22Rv1 (cell line): ENCODE measurements around the gene PARP14.
"Not testable (repeated sequence)": the region's sequence is repeated elsewhere in the genome, so short reads cannot be mapped to it uniquely, and the experiment has no call there.

Experiments used
- H3K27ac ChIP-seq: fragments of 450-650 bp; 2 replicates; pipeline ENCODE4 v1.5.1; 2017
- ZFX ChIP-seq: fragments of 450-650 bp; IDR thresholded peaks from 2 replicates; pipeline ENCODE4 v1.6.1; 2017; ENCODE audit warnings: antibody characterized with exemption, borderline replicate concordance
- TF ChIP-seq, protein P1 (sequence below): fragments of 450-650 bp; IDR thresholded peaks from 2 replicates; pipeline ENCODE4 v1.5.1; 2017; ENCODE audit warnings: mild to moderate bottlenecking

Gene PARP14

GRCh38 chr3:122646146-122646988 is 34.3 kb upstream of the PARP14 start:
- no peak overlapping the region for H3K27ac ChIP-seq

GRCh38 chr3:122651233-122651907 is 29.3 kb upstream of the PARP14 start:
- H3K27ac ChIP-seq: peak overlapping the region; percentile 94

More at GRCh38 chr3:122646146-122646988, 34.3 kb upstream of the PARP14 start:
- TF ChIP-seq, protein P1, sequence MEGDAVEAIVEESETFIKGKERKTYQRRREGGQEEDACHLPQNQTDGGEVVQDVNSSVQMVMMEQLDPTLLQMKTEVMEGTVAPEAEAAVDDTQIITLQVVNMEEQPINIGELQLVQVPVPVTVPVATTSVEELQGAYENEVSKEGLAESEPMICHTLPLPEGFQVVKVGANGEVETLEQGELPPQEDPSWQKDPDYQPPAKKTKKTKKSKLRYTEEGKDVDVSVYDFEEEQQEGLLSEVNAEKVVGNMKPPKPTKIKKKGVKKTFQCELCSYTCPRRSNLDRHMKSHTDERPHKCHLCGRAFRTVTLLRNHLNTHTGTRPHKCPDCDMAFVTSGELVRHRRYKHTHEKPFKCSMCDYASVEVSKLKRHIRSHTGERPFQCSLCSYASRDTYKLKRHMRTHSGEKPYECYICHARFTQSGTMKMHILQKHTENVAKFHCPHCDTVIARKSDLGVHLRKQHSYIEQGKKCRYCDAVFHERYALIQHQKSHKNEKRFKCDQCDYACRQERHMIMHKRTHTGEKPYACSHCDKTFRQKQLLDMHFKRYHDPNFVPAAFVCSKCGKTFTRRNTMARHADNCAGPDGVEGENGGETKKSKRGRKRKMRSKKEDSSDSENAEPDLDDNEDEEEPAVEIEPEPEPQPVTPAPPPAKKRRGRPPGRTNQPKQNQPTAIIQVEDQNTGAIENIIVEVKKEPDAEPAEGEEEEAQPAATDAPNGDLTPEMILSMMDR: no peak
- no peak for TF ChIP-seq ZFX

- peak overlapping the region; percentile 94 for H3K27ac ChIP-seq
Measured at GRCh38 chr3:122651962-122652361, 28.7 kb upstream of the PARP14 start.

- not testable (repeated sequence) for H3K27ac ChIP-seq
Measured at GRCh38 chr3:122658336-122658735, 22.3 kb upstream of the PARP14 start.

DNA sequence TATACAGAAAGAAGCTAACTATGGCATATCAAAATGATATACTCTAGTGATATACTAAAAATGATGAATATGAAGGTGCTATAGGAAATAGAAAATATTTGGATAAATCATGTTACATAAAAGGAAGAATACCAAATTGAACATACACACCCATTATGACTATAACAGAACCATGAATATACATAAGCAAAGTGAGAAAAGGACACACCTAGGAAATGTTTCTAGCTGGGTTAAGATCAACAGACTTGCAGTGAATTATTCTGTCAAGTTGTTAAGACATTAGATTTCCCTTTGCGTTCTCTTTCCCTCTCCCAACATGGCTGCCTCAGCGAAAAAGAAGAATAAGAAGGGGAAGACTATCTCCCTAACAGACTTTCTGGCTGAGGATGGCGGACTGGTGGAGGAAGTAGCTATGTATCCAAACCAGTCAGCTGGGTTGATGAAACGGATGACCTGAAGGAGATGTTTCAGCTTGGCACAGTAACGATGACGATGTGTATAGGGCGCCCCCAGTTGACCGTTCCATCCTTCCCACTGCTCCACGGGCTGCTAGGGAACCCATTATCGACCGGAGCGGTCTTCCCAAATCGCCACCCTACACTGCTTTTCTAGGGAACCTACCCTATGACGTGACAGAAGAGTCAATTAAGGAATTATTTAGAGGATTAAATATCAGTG is 20.2 kb upstream of the PARP14 start:
- no peak overlapping the region for H3K27ac ChIP-seq
- no peak for TF ChIP-seq ZFX
- TF ChIP-seq, protein P1: no peak

- TF ChIP-seq, protein P1: no peak
- TF ChIP-seq ZFX: no peak
- no peak overlapping the region for H3K27ac ChIP-seq
Measured at GRCh38 chr3:122661633-122662032, 19.0 kb upstream of the PARP14 start.

DNA sequence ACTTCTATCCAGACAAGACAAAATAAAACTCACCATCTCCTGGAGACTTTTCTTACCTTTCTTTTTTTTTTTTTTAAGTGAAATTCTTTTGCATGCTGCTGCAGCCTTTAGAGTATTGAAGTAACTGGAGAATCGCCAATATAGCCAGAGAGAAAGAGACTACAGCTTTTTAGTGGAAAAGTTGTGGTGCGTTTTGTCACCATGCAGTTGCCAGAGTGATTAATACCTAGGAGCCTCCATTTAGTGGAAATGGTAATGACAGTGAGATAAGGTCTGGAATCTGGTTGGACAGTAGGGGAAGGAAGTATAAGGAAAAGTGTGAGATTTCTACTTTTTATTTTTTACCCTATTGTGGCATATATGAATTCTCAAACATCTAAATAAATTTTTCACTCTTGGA is 18.1 kb upstream of the PARP14 start:
- H3K27ac ChIP-seq: no peak overlapping the region
- no peak for TF ChIP-seq ZFX
- TF ChIP-seq, protein P1: no peak

- no peak overlapping the region for H3K27ac ChIP-seq
- TF ChIP-seq ZFX: no peak
- TF ChIP-seq, protein P1: no peak
Measured at GRCh38 chr3:122665226-122665786, 15.3 kb upstream of the PARP14 start.
